ENCODE results near the gene NOTUM. TPM values are rescaled to one million over a fixed set of nuclear protein-coding genes. Genes with fewer than 3 reads are reported as not detected.
A peak's percentile ranks its signal among the peaks of the same experiment; 100 is the strongest.
"Not testable (repeated sequence)": the region's sequence is repeated elsewhere in the genome, so short reads cannot be mapped to it uniquely, and the experiment has no call there.

NOTUM gene
- total and polyA plus RNA-seq, 8 donors, result 0.79 to 71.4 (median 65.1) TPM

- intact Hi-C loops (cut with DNase I), result no loop called here
- Histone ChIP-seq H3K36me3 (peaks cover 0 to 50% of the 10 kb centered on the region in 2 donors), H3K4me1 (peaks cover 7 to 24% of the 10 kb centered on the region in 2 donors), H3K4me3 (no peak overlapping the region), H3K27me3 (no peaks in the 10 kb centered on the region), H3K27ac (no peak overlapping the region), H3K9me3 (no peaks in the 10 kb centered on the region)
- ATAC-seq (no peak), DNase-seq (peak in 1 of 4 donors; percentile 63)
- TF ChIP-seq CTCF (IDR thresholded peaks at IDR 0.05), result no peak
Measured at GRCh38 chr17:81983011-81983638, 22.1 kb upstream of the NOTUM start.

DNA sequence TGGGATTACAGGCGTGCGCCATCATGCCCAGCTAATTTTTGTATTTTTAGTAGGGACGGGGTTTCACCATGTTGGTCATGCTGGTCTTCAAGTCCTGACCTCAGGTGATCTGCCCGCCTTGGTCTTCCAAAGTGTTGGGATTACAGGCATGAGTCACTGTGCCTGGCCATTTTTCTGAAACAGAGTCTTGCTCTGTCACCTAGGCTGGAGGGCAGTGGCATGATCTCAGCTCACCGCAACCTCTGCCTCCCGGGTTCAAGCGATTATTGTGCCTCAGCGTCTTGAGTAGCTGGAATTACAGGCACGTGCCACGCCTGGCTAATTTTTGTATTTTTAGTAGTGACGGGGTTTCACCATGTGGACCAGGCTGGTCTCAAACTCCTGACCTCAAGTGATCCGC, 20.5 kb upstream of the NOTUM start:
- intact Hi-C loops (cut with DNase I); H3K27me3 ChIP-seq; H3K27ac ChIP-seq; H3K9me3 ChIP-seq; DNase-seq; H3K4me3 ChIP-seq; ATAC-seq: not testable (repeated sequence)
- H3K36me3 ChIP-seq, result peaks cover 0 to 38% of the 10 kb centered on the region in 2 donors
- H3K4me1 ChIP-seq, result peaks cover 10 to 32% of the 10 kb centered on the region in 2 donors

GRCh38 chr17:81980707-81981343, 19.8 kb upstream of the NOTUM start:
- TF ChIP-seq CTCF (IDR thresholded peaks at IDR 0.05), result no peak

GRCh38 chr17:81980122-81980521, 19.1 kb upstream of the NOTUM start:
- peaks cover 0 to 24% of the 10 kb centered on the region in 2 donors for H3K36me3 ChIP-seq
- intact Hi-C loops (cut with DNase I), result no loop called here
- TF ChIP-seq CTCF (IDR thresholded peaks at IDR 0.05), result no peak
- ATAC-seq, result no peak
- H3K4me1 ChIP-seq, result peaks cover 10 to 35% of the 10 kb centered on the region in 2 donors
- H3K4me3 ChIP-seq, result no peak overlapping the region
- H3K9me3 ChIP-seq, result no peaks in the 10 kb centered on the region
- DNase-seq, result no peak
- H3K27me3 ChIP-seq, result no peaks in the 10 kb centered on the region
- no peak overlapping the region for H3K27ac ChIP-seq

More at GRCh38 chr17:81980707-81981343, 19.8 kb upstream of the NOTUM start:
- DNase-seq (no peak), ATAC-seq (peak; percentile 21)
- H3K27ac ChIP-seq, result peak overlapping the region in 1 of 2 donors; percentile 26
- intact Hi-C loops (cut with DNase I), result no loop called here
- H3K36me3 ChIP-seq, result peaks cover 0 to 31% of the 10 kb centered on the region in 2 donors
- H3K9me3 ChIP-seq, result no peaks in the 10 kb centered on the region
- peaks cover 10 to 35% of the 10 kb centered on the region in 2 donors for H3K4me1 ChIP-seq
- H3K4me3 ChIP-seq, result no peak overlapping the region
- no peaks in the 10 kb centered on the region for H3K27me3 ChIP-seq

DNA sequence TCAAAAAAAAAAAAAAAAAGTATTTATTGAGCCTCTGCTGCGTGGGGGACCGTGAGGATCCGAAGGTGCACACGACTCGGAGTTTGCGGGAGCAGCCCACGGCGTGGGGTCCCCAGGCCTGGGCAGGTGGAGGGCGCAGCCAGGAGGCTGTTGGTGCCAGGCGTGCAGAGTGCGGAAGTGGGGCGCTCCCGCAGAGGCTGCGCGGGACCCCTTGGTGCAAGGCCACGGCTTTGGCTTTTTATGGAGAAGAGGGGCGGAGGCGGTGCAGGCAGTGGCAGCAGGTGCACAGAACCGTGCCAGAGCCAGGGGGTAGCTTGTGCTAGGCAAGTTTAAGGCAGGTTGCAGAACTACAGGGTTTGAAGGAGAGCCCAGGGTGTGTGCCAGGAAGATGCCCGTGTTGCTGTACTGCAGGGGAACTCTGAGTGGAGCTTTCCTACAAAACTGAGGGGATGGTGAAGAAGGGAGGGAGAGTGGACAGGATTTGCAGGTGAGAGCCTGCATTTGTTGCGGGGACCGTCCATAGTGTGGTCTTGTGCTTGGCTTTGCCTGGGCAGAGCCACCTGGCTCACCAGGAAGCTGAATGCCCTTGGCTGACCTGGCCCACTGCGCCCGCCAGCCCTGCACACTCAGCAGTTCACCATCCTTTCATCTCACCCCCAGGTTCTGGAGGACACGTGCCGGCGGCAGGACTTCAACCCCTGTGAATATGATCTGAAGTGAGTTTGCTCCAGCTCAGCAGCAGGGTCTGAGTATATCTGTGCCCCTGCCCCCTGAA, 17.7 kb upstream of the NOTUM start:
- H3K27ac ChIP-seq, result no peak overlapping the region
- H3K36me3 ChIP-seq, result peaks cover 0 to 13% of the 10 kb centered on the region in 2 donors
- intact Hi-C loops (cut with DNase I), result no loop called here
- H3K4me3 ChIP-seq, result peak overlapping the region; percentile 74 to 88
- H3K9me3 ChIP-seq, result peaks cover 0 to 1% of the 10 kb centered on the region in 2 donors
- no peaks in the 10 kb centered on the region for H3K27me3 ChIP-seq
- ATAC-seq (no peak), DNase-seq (peak in 1 of 4 donors; percentile 72)
- TF ChIP-seq CTCF (IDR thresholded peaks at IDR 0.05), result no peak
- H3K4me1 ChIP-seq, result peaks cover 10 to 35% of the 10 kb centered on the region in 2 donors
